ENCODE data around the gene BBX. TPM values are rescaled to one million over a fixed set of nuclear protein-coding genes. Genes with fewer than 3 reads are reported as not detected.

BBX gene
- total RNA-seq, 2 donors from 2014 or later = 94.7 to 226 TPM

GRCh38 chr3:107514453-107514852, 8.3 kb upstream of the BBX start:
- Histone ChIP-seq H3K4me1 (replicated peaks) (no peaks in the 10 kb centered on the region), H3K9me3 (no peaks in the 10 kb centered on the region), H3K27ac (no peak overlapping the region), H3K27me3 (replicated peaks; ENCODE audit: insufficient read depth) (no peaks in the 10 kb centered on the region), H3K4me3 (no peak overlapping the region), H3K36me3 (no peaks in the 10 kb centered on the region)
- WGBS = 93% methylated on average over 1 of the region's 1 CpG
- no peak for DNase-seq (ENCODE audit: low spot score)
- TF ChIP-seq CTCF (IDR thresholded peaks at IDR 0.05) (no peak), POLR2AphosphoS5 (IDR thresholded peaks at IDR 0.05) (no peak), POLR2A (IDR thresholded peaks at IDR 0.05) (no peak)
- intact Hi-C loops (cut with DNase I) = no loop called here

DNA sequence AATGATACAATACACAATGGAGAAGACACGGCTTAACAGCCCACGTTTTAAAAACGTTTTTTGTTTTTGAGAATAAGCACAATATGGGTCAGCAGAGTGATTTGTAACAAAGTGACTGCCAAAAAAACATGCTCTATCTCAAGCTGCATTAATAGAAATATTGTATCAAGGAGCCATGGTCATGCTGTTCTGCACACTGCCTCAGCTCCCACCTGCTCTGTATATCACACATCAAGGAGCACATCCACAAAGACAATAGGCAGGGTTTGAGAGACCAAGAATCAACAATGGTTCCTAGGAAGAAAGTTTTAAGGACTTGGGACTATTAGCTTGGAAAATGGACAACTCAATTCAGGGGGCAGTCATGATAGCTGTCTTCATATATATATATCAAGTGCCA, 6.3 kb upstream of the BBX start:
- 71% methylated on average over 3 of the region's 3 CpGs for WGBS
- H3K36me3 ChIP-seq = no peaks in the 10 kb centered on the region
- no peak overlapping the region for H3K27ac ChIP-seq
- no peaks in the 10 kb centered on the region for H3K27me3 ChIP-seq (replicated peaks; ENCODE audit: insufficient read depth)
- no peak for DNase-seq (ENCODE audit: low spot score)
- no peaks in the 10 kb centered on the region for H3K4me1 ChIP-seq (replicated peaks)
- no peak overlapping the region for H3K4me3 ChIP-seq
- no peak for TF ChIP-seq CTCF (IDR thresholded peaks at IDR 0.05)
- TF ChIP-seq POLR2A (IDR thresholded peaks at IDR 0.05) = no peak
- no peak for TF ChIP-seq POLR2AphosphoS5 (IDR thresholded peaks at IDR 0.05)
- intact Hi-C loops (cut with DNase I) = no loop called here
- no peaks in the 10 kb centered on the region for H3K9me3 ChIP-seq

GRCh38 chr3:107520535-107520934, 2.2 kb upstream of the BBX start:
- intact Hi-C loops (cut with DNase I) = loop anchor here (5.0 kb wide), 1 partner anchor 283 kb away; no protein-coding TSS in a partner anchor
- H3K4me3 ChIP-seq = no peak overlapping the region
- TF ChIP-seq CTCF (IDR thresholded peaks at IDR 0.05) (no peak), POLR2AphosphoS5 (IDR thresholded peaks at IDR 0.05) (no peak)
- DNase-seq (ENCODE audit: low spot score) = no peak
- H3K36me3 ChIP-seq = no peaks in the 10 kb centered on the region
- WGBS = 67% methylated on average over 4 of the region's 4 CpGs
- no peaks in the 10 kb centered on the region for H3K9me3 ChIP-seq
- H3K27ac ChIP-seq = no peak overlapping the region
- H3K27me3 ChIP-seq (replicated peaks; ENCODE audit: insufficient read depth) = no peaks in the 10 kb centered on the region
- no peaks in the 10 kb centered on the region for H3K4me1 ChIP-seq (replicated peaks)

DNA sequence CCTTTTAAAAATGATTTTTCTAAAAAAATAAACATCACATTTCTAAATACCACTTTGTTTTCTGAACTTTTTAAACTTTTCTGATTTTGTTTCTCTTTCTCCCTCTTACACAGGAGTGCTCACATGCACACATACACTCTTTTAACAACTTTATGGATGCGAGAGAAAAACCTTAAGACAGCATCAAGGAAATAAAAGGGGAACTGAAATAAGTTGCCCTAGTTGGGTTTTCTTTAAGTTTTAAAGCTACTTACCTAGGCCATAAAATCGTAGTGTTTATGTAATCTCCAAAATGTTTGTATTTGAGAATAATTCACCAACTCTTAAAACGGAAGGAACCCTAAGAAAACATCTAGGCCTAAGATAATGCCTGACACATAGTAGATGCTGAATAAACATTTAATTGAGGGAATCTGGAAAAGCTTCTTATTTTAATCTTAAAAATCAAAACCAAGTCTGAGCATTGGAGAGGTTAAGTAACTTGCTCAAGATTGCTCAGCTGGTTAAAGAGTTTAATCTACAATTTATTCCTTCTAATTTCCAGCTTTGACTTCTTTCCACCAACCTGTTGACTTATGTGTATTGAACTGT, 1.2 kb upstream of the BBX start:
- intact Hi-C loops (cut with DNase I) = loop anchor here (5.0 kb wide), 1 partner anchor 284 kb away; no protein-coding TSS in a partner anchor
- DNase-seq (ENCODE audit: low spot score) = no peak
- WGBS = 83% methylated on average over 3 of the region's 3 CpGs
- TF ChIP-seq CTCF (IDR thresholded peaks at IDR 0.05) = no peak
- no peak for TF ChIP-seq POLR2A (IDR thresholded peaks at IDR 0.05)
- no peak for TF ChIP-seq POLR2AphosphoS5 (IDR thresholded peaks at IDR 0.05)
- Histone ChIP-seq H3K4me3 (no peak overlapping the region), H3K4me1 (replicated peaks) (peaks cover 5% of the 10 kb centered on the region), H3K36me3 (no peaks in the 10 kb centered on the region), H3K9me3 (no peaks in the 10 kb centered on the region), H3K27me3 (replicated peaks; ENCODE audit: insufficient read depth) (no peaks in the 10 kb centered on the region), H3K27ac (no peak overlapping the region)

DNA sequence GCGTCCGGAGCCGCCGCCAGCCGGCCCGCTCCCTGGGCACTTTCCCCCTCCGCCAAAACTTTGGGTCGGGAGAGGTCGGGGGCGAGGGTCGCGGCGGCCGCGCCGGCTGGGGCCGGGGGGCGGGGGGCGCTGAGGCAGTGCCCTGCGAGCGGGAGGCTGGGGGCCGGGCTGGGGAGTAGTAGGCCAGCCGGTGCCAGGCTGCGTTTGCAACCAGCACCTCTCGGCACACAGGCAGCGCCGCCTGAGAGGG, 452 bp downstream of the BBX start:
- no peaks in the 10 kb centered on the region for H3K36me3 ChIP-seq
- peak overlapping the region; percentile 96 to 98 for H3K27ac ChIP-seq
- 0% methylated on average over 17 of the region's 27 CpGs for WGBS
- peaks cover 5% of the 10 kb centered on the region for H3K4me1 ChIP-seq (replicated peaks)
- intact Hi-C loops (cut with DNase I) = loop anchor here (5.0 kb wide), 1 partner anchor 286 kb away; no protein-coding TSS in a partner anchor
- no peaks in the 10 kb centered on the region for H3K27me3 ChIP-seq (replicated peaks; ENCODE audit: insufficient read depth)
- peak overlapping the region; percentile 84 to 95 for H3K4me3 ChIP-seq
- no peaks in the 10 kb centered on the region for H3K9me3 ChIP-seq
- TF ChIP-seq POLR2AphosphoS5 (IDR thresholded peaks at IDR 0.05) = no peak
- no peak for TF ChIP-seq CTCF (IDR thresholded peaks at IDR 0.05)
- no peak for TF ChIP-seq POLR2A (IDR thresholded peaks at IDR 0.05)
- no peak for DNase-seq (ENCODE audit: low spot score)
